Subcutaneous adipose tissue (tissue), 4 donors: ENCODE results near the gene IL3. TPM values are rescaled to one million over a fixed set of nuclear protein-coding genes. Genes with fewer than 3 reads are reported as not detected.

Experiments
- total RNA-seq, 4 donors: library from RNA; depleted of rRNA; stranded (reverse); fragments of >200 nt; gene quantifications; one replicate each; pipeline ENCODE4 v1.1.0, GENCODE V29; 2016
- TF ChIP-seq, protein P1 (sequence below): fragments of 450-650 bp; IDR thresholded peaks from one replicate; pipeline ENCODE4 v1.5.1; 2016; ENCODE audit warnings: low read depth, mild to moderate bottlenecking, control low read depth, antibody characterized with exemption, moderate library complexity

Gene IL3
- total RNA-seq, 4 donors from 2014 or later, result not detected

- TF ChIP-seq, protein P1, sequence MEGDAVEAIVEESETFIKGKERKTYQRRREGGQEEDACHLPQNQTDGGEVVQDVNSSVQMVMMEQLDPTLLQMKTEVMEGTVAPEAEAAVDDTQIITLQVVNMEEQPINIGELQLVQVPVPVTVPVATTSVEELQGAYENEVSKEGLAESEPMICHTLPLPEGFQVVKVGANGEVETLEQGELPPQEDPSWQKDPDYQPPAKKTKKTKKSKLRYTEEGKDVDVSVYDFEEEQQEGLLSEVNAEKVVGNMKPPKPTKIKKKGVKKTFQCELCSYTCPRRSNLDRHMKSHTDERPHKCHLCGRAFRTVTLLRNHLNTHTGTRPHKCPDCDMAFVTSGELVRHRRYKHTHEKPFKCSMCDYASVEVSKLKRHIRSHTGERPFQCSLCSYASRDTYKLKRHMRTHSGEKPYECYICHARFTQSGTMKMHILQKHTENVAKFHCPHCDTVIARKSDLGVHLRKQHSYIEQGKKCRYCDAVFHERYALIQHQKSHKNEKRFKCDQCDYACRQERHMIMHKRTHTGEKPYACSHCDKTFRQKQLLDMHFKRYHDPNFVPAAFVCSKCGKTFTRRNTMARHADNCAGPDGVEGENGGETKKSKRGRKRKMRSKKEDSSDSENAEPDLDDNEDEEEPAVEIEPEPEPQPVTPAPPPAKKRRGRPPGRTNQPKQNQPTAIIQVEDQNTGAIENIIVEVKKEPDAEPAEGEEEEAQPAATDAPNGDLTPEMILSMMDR, result no peak
These were observed 28.9 kb downstream of the IL3 start for GRCh38 chr5:132089363-132089762.

GRCh38 chr5:132090107-132090506 is 29.7 kb downstream of the IL3 start:
- TF ChIP-seq, protein P1, result no peak

- TF ChIP-seq, protein P1, result no peak
These were observed 32.8 kb downstream of the IL3 start for GRCh38 chr5:132093271-132093670.

- TF ChIP-seq, protein P1, result no peak
These were observed 34.1 kb downstream of the IL3 start for GRCh38 chr5:132094393-132095076.

DNA sequence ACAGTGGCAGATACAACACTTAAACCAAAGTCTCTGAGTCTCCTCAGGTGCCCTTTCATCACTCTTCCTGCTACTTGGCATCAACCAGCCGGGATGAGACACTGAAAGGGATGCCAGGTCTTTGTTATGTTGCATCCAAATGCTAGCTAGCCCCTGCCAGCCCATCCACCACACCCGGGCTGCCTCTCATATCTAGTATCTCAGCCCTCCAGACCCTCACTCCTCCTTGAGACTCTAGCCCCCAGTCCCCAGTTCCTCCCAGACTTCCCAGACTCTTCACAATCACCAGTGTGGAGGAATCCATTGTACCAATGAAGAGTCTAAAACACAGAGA is 34.6 kb downstream of the IL3 start:
- TF ChIP-seq, protein P1, result no peak

DNA sequence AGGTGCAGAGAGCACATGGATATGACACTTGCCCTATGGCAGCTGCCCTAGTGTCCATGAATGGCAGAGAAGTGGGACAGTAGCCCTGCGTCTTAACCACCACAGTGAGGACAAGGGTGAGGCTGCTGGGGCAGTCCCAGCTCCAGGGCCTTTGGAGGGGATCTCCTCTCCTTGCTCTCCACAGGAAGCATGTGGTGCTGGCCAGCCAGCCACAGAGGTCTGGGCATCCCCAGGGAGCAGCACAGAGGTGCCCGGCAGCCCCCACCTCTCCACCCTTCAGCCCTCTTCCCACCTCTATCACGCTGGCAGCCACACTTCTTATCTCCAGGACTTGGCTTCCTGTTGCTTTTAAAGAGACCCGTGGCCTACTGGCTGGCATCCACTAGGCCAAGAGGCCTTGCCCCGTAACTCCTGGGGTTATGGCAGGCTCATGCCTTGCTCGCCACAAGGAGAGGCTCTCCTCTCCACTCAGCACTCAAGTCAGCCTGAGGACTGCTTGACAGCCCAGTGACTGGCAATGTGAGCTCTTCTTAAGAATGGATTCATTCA is 35.0 kb downstream of the IL3 start:
- TF ChIP-seq, protein P1, result no peak

- TF ChIP-seq, protein P1, result no peak
These were observed 36.4 kb downstream of the IL3 start for GRCh38 chr5:132096904-132097303.
